Measurements from ENCODE around the gene PLTP. TPM values are rescaled to one million over a fixed set of nuclear protein-coding genes. Genes with fewer than 3 reads are reported as not detected.

The PLTP gene
- total RNA-seq, 1 experiment from 2014 or later = 61.5 TPM

DNA sequence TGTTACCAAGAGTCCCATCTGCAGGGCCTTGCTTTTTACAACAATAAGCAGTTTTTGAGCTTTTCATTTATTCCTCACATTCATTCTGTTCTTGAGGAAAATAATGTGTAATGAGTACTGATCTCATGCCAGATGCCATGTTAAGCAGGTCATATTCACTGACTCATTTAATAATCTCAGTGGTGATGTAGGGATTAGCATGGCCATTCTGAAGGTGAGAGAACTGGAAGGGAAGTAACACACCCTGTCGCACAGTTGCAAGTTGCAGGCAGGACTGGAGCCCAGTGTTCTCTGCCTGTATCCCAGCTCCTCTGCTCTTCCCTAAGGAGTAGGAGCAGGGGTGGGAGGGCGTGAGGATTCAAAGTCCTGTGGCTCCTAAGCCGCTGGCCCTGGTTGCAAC lies 28.1 kb upstream of the PLTP start:
- H3K79me2 ChIP-seq (ENCODE audit: low read length) = peaks cover 23% of the 10 kb centered on the region
- H2AFZ ChIP-seq (ENCODE audit: low read length) = no peak overlapping the region
- ATAC-seq (no peak), DNase-seq (no peak)
- POLR2A ChIA-PET (ENCODE audit: unreplicated experiment) = no interaction called here
- no peak overlapping the region for H3K4me2 ChIP-seq (ENCODE audit: low read length)
- no TSS peak for BruUV-seq (replicated peaks)
- no peak overlapping the region for H3K27ac ChIP-seq (ENCODE audit: low read length)
- H4K20me1 ChIP-seq (ENCODE audit: low read length) = no peaks in the 10 kb centered on the region
- no peak overlapping the region for H3K9ac ChIP-seq (ENCODE audit: low read length)
- H3K4me1 ChIP-seq (ENCODE audit: insufficient read depth, low read length) = peaks cover 7% of the 10 kb centered on the region; the same call in 1 of the 2 replicates
- no peaks in the 10 kb centered on the region for H3K27me3 ChIP-seq (ENCODE audit: low read length)
- intact Hi-C loops (cut with micrococcal nuclease) = no loop called here
- no peaks in the 10 kb centered on the region for H3K9me2 ChIP-seq (replicated peaks; ENCODE audit: low read length)
- H3K36me3 ChIP-seq (ENCODE audit: low read depth, low read length) = peaks cover 58% of the 10 kb centered on the region
- H3F3A ChIP-seq (ENCODE audit: low read length, unreplicated experiment) = no peaks in the 10 kb centered on the region
- H3K4me3 ChIP-seq (ENCODE audit: low read length) = no peak overlapping the region
- TF ChIP-seq EZH2phosphoT487 (IDR thresholded peaks at IDR 0.05; ENCODE audit: borderline replicate concordance, low read length) (no peak), CTCF (conservative IDR thresholded peaks at IDR 0.05; ENCODE audit: low read depth, low read length) (no peak), EZH2 (IDR thresholded peaks at IDR 0.05; ENCODE audit: low read length, unreplicated experiment) (no peak)
- no peaks in the 10 kb centered on the region for H3K9me3 ChIP-seq (ENCODE audit: low read length)
- CTCF ChIA-PET = no interaction called here

GRCh38 chr20:45938727-45939438 lies 26.9 kb upstream of the PLTP start:
- Histone ChIP-seq H4K20me1 (ENCODE audit: low read length) (no peaks in the 10 kb centered on the region), H3K27ac (ENCODE audit: low read length) (no peak overlapping the region), H2AFZ (ENCODE audit: low read length) (no peak overlapping the region), H3K79me2 (ENCODE audit: low read length) (peaks cover 28% of the 10 kb centered on the region), H3K27me3 (ENCODE audit: low read length) (no peaks in the 10 kb centered on the region), H3K36me3 (ENCODE audit: low read depth, low read length) (peaks cover 50% of the 10 kb centered on the region), H3K9me2 (replicated peaks; ENCODE audit: low read length) (no peaks in the 10 kb centered on the region), H3K4me3 (ENCODE audit: low read length) (no peak overlapping the region), H3K4me1 (ENCODE audit: insufficient read depth, low read length) (peaks cover 7% of the 10 kb centered on the region; the same call in 1 of the 2 replicates), H3F3A (ENCODE audit: low read length, unreplicated experiment) (no peaks in the 10 kb centered on the region), H3K9ac (ENCODE audit: low read length) (no peak overlapping the region), H3K4me2 (ENCODE audit: low read length) (no peak overlapping the region), H3K9me3 (ENCODE audit: low read length) (no peaks in the 10 kb centered on the region)
- no peak for DNase-seq
- BruUV-seq (replicated peaks) = no TSS peak
- CTCF ChIA-PET = no interaction called here
- TF ChIP-seq CTCF (conservative IDR thresholded peaks at IDR 0.05; ENCODE audit: low read depth, low read length) (no peak), EZH2phosphoT487 (IDR thresholded peaks at IDR 0.05; ENCODE audit: borderline replicate concordance, low read length) (no peak)
- no peak for ATAC-seq
- intact Hi-C loops (cut with micrococcal nuclease) = loop anchor here (10.0 kb wide), 2 partner anchors 124 to 524 kb away; partner anchors contain the start of genes PIGT and UBE2C
- POLR2A ChIA-PET (ENCODE audit: unreplicated experiment) = no interaction called here

- no peak for TF ChIP-seq EZH2phosphoT487 (IDR thresholded peaks at IDR 0.05; ENCODE audit: borderline replicate concordance, low read length)
- TF ChIP-seq EZH2 (IDR thresholded peaks at IDR 0.05; ENCODE audit: low read length, unreplicated experiment) = no peak
- TF ChIP-seq CTCF (conservative IDR thresholded peaks at IDR 0.05; ENCODE audit: low read depth, low read length) = no peak
- Histone ChIP-seq H3K4me1 (ENCODE audit: insufficient read depth, low read length) (peaks cover 12% of the 10 kb centered on the region; the same call in 1 of the 2 replicates), H3K9me2 (replicated peaks; ENCODE audit: low read length) (no peaks in the 10 kb centered on the region), H3K27me3 (ENCODE audit: low read length) (no peaks in the 10 kb centered on the region), H3K4me3 (ENCODE audit: low read length) (no peak overlapping the region), H3K9ac (ENCODE audit: low read length) (no peak overlapping the region), H3K9me3 (ENCODE audit: low read length) (no peaks in the 10 kb centered on the region), H3K79me2 (ENCODE audit: low read length) (peaks cover 38% of the 10 kb centered on the region), H4K20me1 (ENCODE audit: low read length) (no peaks in the 10 kb centered on the region), H3F3A (ENCODE audit: low read length, unreplicated experiment) (no peaks in the 10 kb centered on the region), H3K4me2 (ENCODE audit: low read length) (no peak overlapping the region), H2AFZ (ENCODE audit: low read length) (no peak overlapping the region), H3K27ac (ENCODE audit: low read length) (no peak overlapping the region), H3K36me3 (ENCODE audit: low read depth, low read length) (peaks cover 40% of the 10 kb centered on the region)
- DNase-seq (no peak), ATAC-seq (no peak)
- BruUV-seq (replicated peaks) = no TSS peak
- intact Hi-C loops (cut with micrococcal nuclease) = loop anchor here (10.0 kb wide), 2 partner anchors 123 to 523 kb away; partner anchors contain the start of genes PIGT and UBE2C
- ChIA-PET CTCF (no interaction called here), POLR2A (ENCODE audit: unreplicated experiment) (no interaction called here)
These were observed 25.8 kb upstream of the PLTP start for GRCh38 chr20:45937765-45938164.

Measured in PC-3 (cell line).